CD1c-positive myeloid dendritic cell (primary cell): ENCODE results near the gene C4orf50.
"Not testable (repeated sequence)": the region's sequence is repeated elsewhere in the genome, so short reads cannot be mapped to it uniquely, and the experiment has no call there.

ENCODE experiments used
- DNase-seq: peaks from one replicate; pipeline ENCODE4 v3.0.0-alpha.2; 2016; ENCODE audit errors: extremely low spot score

The C4orf50 gene

GRCh38 chr4:5858020-5858769 is 160.0 kb downstream of the C4orf50 start:
- no peak for DNase-seq

GRCh38 chr4:5857199-5857598 is 161.0 kb downstream of the C4orf50 start:
- no peak for DNase-seq

- not testable (repeated sequence) for DNase-seq
Observed at GRCh38 chr4:5856362-5856761, 161.9 kb downstream of the C4orf50 start.

- no peak for DNase-seq
Observed at GRCh38 chr4:5854929-5855328, 163.3 kb downstream of the C4orf50 start.

GRCh38 chr4:5852523-5853202 is 165.6 kb downstream of the C4orf50 start:
- DNase-seq: no peak

- DNase-seq: no peak
Observed at GRCh38 chr4:5851637-5852301, 166.5 kb downstream of the C4orf50 start.
